IMR-90 (cell line): ENCODE measurements around the gene ZNF346. TPM values are rescaled to one million over a fixed set of nuclear protein-coding genes. Genes with fewer than 3 reads are reported as not detected.

ENCODE experiments used
- ATAC-seq: fragments of 200-7000 bp; cut with Tn5 transposase; 2 replicates; pipeline ENCODE4 v1.9.1; 2020; ENCODE audit warnings: low read depth, mild to moderate bottlenecking, moderate library complexity
- BruUV-seq: library from RNA; stranded (reverse); fragments of 400-500 nt; replicated peaks from 2 replicates; lab custom pipeline; 2021; lab: Mats Ljungman, UMichigan
- CTCF ChIA-PET: fragments of 300-600 bp; formaldehyde crosslinking; extraction: SDS; loops from one replicate; lab custom pipeline; 2021; ENCODE audit warnings: antibody characterized with exemption; lab: Yijun Ruan, JAX
- POLR2A ChIA-PET: fragments of 300-600 bp; sonication (Branson Sonifier 250); formaldehyde crosslinking; loops from one replicate; lab custom pipeline; 2022; ENCODE audit warnings: antibody characterized with exemption; ENCODE audit not compliant: unreplicated experiment; lab: Charles Lee
- DNase-seq: peaks from one replicate; pipeline ENCODE4 v3.0.0; 2013
- H2AFZ ChIP-seq: replicated peaks from 2 replicates; pipeline ENCODE3; 2013; ENCODE audit warnings: low read length, mild to moderate bottlenecking; ENCODE audit not compliant: poor library complexity
- H2AK5ac ChIP-seq: 2 replicates; pipeline ENCODE4 v1.6.1; 2013; ENCODE audit warnings: low read depth, low read length, inconsistent platforms
- H2AK9ac ChIP-seq: replicated peaks from 2 replicates; pipeline ENCODE3; 2013; ENCODE audit warnings: mild to moderate bottlenecking, low read depth, low read length, moderate library complexity; ENCODE audit not compliant: poor library complexity
- H2BK120ac ChIP-seq: 2 replicates; pipeline ENCODE4 v1.6.1; 2013; ENCODE audit warnings: low read depth, low read length, inconsistent platforms
- H2BK15ac ChIP-seq: 3 replicates; pipeline ENCODE4 v1.6.1; 2013; ENCODE audit warnings: low read depth, low read length, inconsistent platforms
- H2BK20ac ChIP-seq: 2 replicates; pipeline ENCODE4 v1.6.1; 2013; ENCODE audit warnings: low read depth, mild to moderate bottlenecking, inconsistent platforms, low read length, moderate library complexity
- H2BK5ac ChIP-seq: 2 replicates; pipeline ENCODE4 v1.6.1; 2013; ENCODE audit warnings: mild to moderate bottlenecking, low read depth, low read length, inconsistent platforms; ENCODE audit not compliant: poor library complexity, severe bottlenecking
- H3K14ac ChIP-seq: replicated peaks from 2 replicates; pipeline ENCODE4 v1.6.1; 2013; ENCODE audit warnings: low read depth, low read length, inconsistent platforms
- H3K18ac ChIP-seq: 2 replicates; pipeline ENCODE4 v1.6.1; 2013; ENCODE audit warnings: low read depth, low read length, control low read depth
- H3K23ac ChIP-seq: 2 replicates; pipeline ENCODE4 v1.6.1; 2013; ENCODE audit warnings: low read depth, low read length, inconsistent platforms
- H3K27ac ChIP-seq: 2 replicates; pipeline ENCODE4 v1.5.1; 2013; ENCODE audit warnings: mild to moderate bottlenecking, control low read depth, low read length; ENCODE audit not compliant: insufficient read depth
- H3K27me3 ChIP-seq: 2 replicates; pipeline ENCODE4 v1.6.1; 2013; ENCODE audit warnings: low read length; ENCODE audit not compliant: control insufficient read depth, insufficient read depth
- H3K36me3 ChIP-seq: 2 replicates; pipeline ENCODE4 v1.6.1; 2013; ENCODE audit warnings: low read length, mixed read lengths; ENCODE audit not compliant: control insufficient read depth, insufficient read depth
- H3K4ac ChIP-seq: 2 replicates; pipeline ENCODE4 v1.6.1; 2013; ENCODE audit warnings: low read depth, low read length, inconsistent platforms
- H3K4me1 ChIP-seq: 2 replicates; pipeline ENCODE4 v1.6.1; 2013; ENCODE audit warnings: low read length, mixed read lengths; ENCODE audit not compliant: control insufficient read depth, insufficient read depth
- H3K4me2 ChIP-seq: 2 replicates; pipeline ENCODE4 v1.6.1; 2013; ENCODE audit warnings: low read depth, mild to moderate bottlenecking, control low read depth, low read length, moderate library complexity
- H3K4me3 ChIP-seq: 2 replicates; pipeline ENCODE4 v1.5.1; 2013; ENCODE audit warnings: low read depth, mild to moderate bottlenecking, control low read depth, low read length, moderate library complexity; ENCODE audit not compliant: insufficient read depth
- H3K56ac ChIP-seq: 2 replicates; pipeline ENCODE4 v1.6.1; 2013; ENCODE audit warnings: low read length, inconsistent platforms; ENCODE audit not compliant: insufficient read depth; ENCODE audit errors: extremely low read depth
- H3K79me1 ChIP-seq, 2 experiments: 2 replicates each; pipeline ENCODE4 v1.6.1; 2013; ENCODE audit warnings: low read length in 2 of 2, inconsistent platforms in 1 of 2, low read depth in 1 of 2
- H3K9ac ChIP-seq: 2 replicates; pipeline ENCODE4 v1.6.1; 2013; ENCODE audit warnings: low read depth, low read length, control low read depth
- H3K9me1 ChIP-seq: 2 replicates; pipeline ENCODE4 v1.6.1; 2013; ENCODE audit warnings: low read length, inconsistent platforms; ENCODE audit not compliant: insufficient read depth
- H3K9me3 ChIP-seq: 2 replicates; pipeline ENCODE4 v1.6.1; 2013; ENCODE audit warnings: low read length; ENCODE audit not compliant: control insufficient read depth, insufficient read depth
- H4K20me1 ChIP-seq: 2 replicates; pipeline ENCODE4 v1.6.1; 2013; ENCODE audit warnings: low read length, inconsistent platforms; ENCODE audit not compliant: insufficient read depth
- H4K5ac ChIP-seq: 2 replicates; pipeline ENCODE4 v1.6.1; 2013; ENCODE audit warnings: mild to moderate bottlenecking, low read depth, low read length, control low read depth
- H4K8ac ChIP-seq, 2 experiments: 2 replicates each; pipeline ENCODE4 v1.6.1; 2013; ENCODE audit warnings: low read depth in 2 of 2, low read length in 2 of 2, control low read depth in 1 of 2, inconsistent platforms in 1 of 2
- H4K91ac ChIP-seq: 2 replicates; pipeline ENCODE4 v1.6.1; 2013; ENCODE audit warnings: low read depth, low read length, inconsistent platforms; ENCODE audit not compliant: insufficient read depth
- CEBPB ChIP-seq: IDR thresholded peaks from 2 replicates; pipeline ENCODE4 v1.6.1; 2012; ENCODE audit warnings: low read depth, low read length, improper control_type of control experiment
- CHD1 ChIP-seq: IDR thresholded peaks from 2 replicates; pipeline ENCODE4 v1.6.1; 2012; ENCODE audit warnings: low read depth, low read length, improper control_type of control experiment
- ELK1 ChIP-seq: fragments of 150-350 bp; IDR thresholded peaks from 2 replicates; pipeline ENCODE4 v1.6.1; 2016; ENCODE audit warnings: low read depth, mild to moderate bottlenecking, low read length, moderate library complexity, borderline replicate concordance
- MAFK ChIP-seq: IDR thresholded peaks from 2 replicates; pipeline ENCODE4 v1.6.1; 2012; ENCODE audit warnings: low read depth, low read length, improper control_type of control experiment
- MAZ ChIP-seq: IDR thresholded peaks from 2 replicates; pipeline ENCODE4 v1.6.1; 2012; ENCODE audit warnings: low read depth, mild to moderate bottlenecking, low read length, improper control_type of control experiment, moderate library complexity, borderline replicate concordance
- MXI1 ChIP-seq: IDR thresholded peaks from 2 replicates; pipeline ENCODE4 v1.6.1; 2012; ENCODE audit warnings: low read depth, mild to moderate bottlenecking, low read length, moderate library complexity, borderline replicate concordance
- POLR2A ChIP-seq: IDR thresholded peaks from 2 replicates; pipeline ENCODE4 v1.6.1; 2012; ENCODE audit warnings: mild to moderate bottlenecking, low read depth, low read length
- RAD21 ChIP-seq: IDR thresholded peaks from 2 replicates; pipeline ENCODE4 v1.6.1; 2012; ENCODE audit warnings: low read length, improper control_type of control experiment
- RFX5 ChIP-seq: IDR thresholded peaks from 2 replicates; pipeline ENCODE4 v1.8.0; 2012; ENCODE audit warnings: low read depth, mild to moderate bottlenecking, low read length, moderate library complexity
- WGBS, 2 experiments: methylation state at CpG; one replicate each; pipeline versions ENCODE4 v1.1.5 to v1.1.7; 2013; ENCODE audit warnings: missing lambda C conversion rate in 2 of 2; ENCODE audit not compliant: insufficient read length in 1 of 2; ENCODE audit errors: extremely low coverage in 2 of 2; 5-methylcytosine and 5-hydroxymethylcytosine counted together
- dilution Hi-C: fragments of 300-500 bp; cut with HindIII; formaldehyde crosslinking; loops from one replicate; pipeline ENCODE4 v1.14.3; 2018; ENCODE audit warnings: low sequenced_read_pairs; ENCODE audit not compliant: unreplicated experiment
- in situ Hi-C: fragments of 300-500 bp; cut with MboI; formaldehyde crosslinking; loops from 3 replicates; pipeline ENCODE4 v1.14.3; 2019; ENCODE audit warnings: low sequenced_read_pairs, inconsistent platforms, mixed read lengths
- intact Hi-C: fragments of 100-400 bp; cut with micrococcal nuclease; formaldehyde crosslinking; loops from 2 replicates; pipeline ENCODE4 v1.10.0; 2022
- polyA plus RNA-seq, 3 experiments: library from polyadenylated mRNA; depleted of rRNA; stranded (reverse); fragments of >200 nt; gene quantifications; 2 replicates each; pipeline ENCODE4 v1.2.3, GENCODE V29; 2012; ENCODE audit warnings: low replicate concordance in 1 of 3
- total RNA-seq: library from RNA; depleted of rRNA; stranded (reverse); fragments of >200 nt; gene quantifications from 2 replicates; pipeline ENCODE4 v1.2.3, GENCODE V29; 2012

Gene ZNF346
- total and polyA plus RNA-seq, 2 of the 4 experiments (the other 2 are of a cell fraction) = 15.1 to 17.0 TPM

- no peak overlapping the region for H3K23ac ChIP-seq
- no TSS peak for BruUV-seq
- H2BK20ac ChIP-seq = no peak overlapping the region
- H3K9ac ChIP-seq = no peak overlapping the region
- ChIA-PET CTCF (no interaction called here), POLR2A (no interaction called here)
- H3K14ac ChIP-seq = no peak overlapping the region
- H2AK5ac ChIP-seq = no peak overlapping the region
- no peak overlapping the region for H3K18ac ChIP-seq
- H2AK9ac ChIP-seq = no peak overlapping the region
- H4K20me1 ChIP-seq = no peaks in the 10 kb centered on the region
- WGBS, 2 experiments = 89% methylated on average over 7 of the region's 24 CpGs; no CpG with 5 or more reads in 1 of the 2 experiments
- H3K56ac ChIP-seq = no peak overlapping the region
- no peak overlapping the region for H3K27ac ChIP-seq
- DNase-seq (no peak), ATAC-seq (no peak)
- no peak overlapping the region for H4K5ac ChIP-seq
- no peak overlapping the region for H4K91ac ChIP-seq
- H2BK120ac ChIP-seq = no peak overlapping the region
- H3K9me3 ChIP-seq = no peaks in the 10 kb centered on the region
- H3K4me1 ChIP-seq = peaks cover 1% of the 10 kb centered on the region; the same call in 1 of the 2 replicates
- H3K4me3 ChIP-seq = no peak overlapping the region
- dilution Hi-C loops (no loop called here), intact Hi-C loops (no loop called here), in situ Hi-C loops (no loop called here)
- no peaks in the 10 kb centered on the region for H3K79me1 ChIP-seq
- H3K36me3 ChIP-seq = no peaks in the 10 kb centered on the region
- H2BK15ac ChIP-seq = no peak overlapping the region
- H2BK5ac ChIP-seq = no peak overlapping the region
- no peak overlapping the region for H3K4me2 ChIP-seq
- H4K8ac ChIP-seq = no peak overlapping the region
- no peaks in the 10 kb centered on the region for H3K9me1 ChIP-seq
- H3K4ac ChIP-seq = no peak overlapping the region
- no peaks in the 10 kb centered on the region; the same call in 1 of the 2 replicates for H3K27me3 ChIP-seq
- H2AFZ ChIP-seq = peak overlapping the region; percentile 49
- TF ChIP-seq CEBPB (no peak), ELK1 (no peak), CHD1 (no peak), MAZ (no peak), MAFK (no peak), RAD21 (no peak), RFX5 (no peak), POLR2A (no peak), MXI1 (no peak)
Measured at GRCh38 chr5:177105691-177106476, 83.4 kb downstream of the ZNF346 start.
